GM12878 (cell line): ENCODE results near the gene COMMD6. TPM values are rescaled to one million over a fixed set of nuclear protein-coding genes. Genes with fewer than 3 reads are reported as not detected.

Experiments
- ATF7 ChIP-seq: fragments of 450-650 bp; IDR thresholded peaks from 2 replicates; pipeline ENCODE4 v1.6.1; 2016; ENCODE audit warnings: low read depth, mild to moderate bottlenecking
- BHLHE40 ChIP-seq, 2 experiments: fragments of 450-650 bp in 1 of 2; IDR thresholded peaks; 2 replicates each; pipeline ENCODE4 v1.6.1; 2011 to 2017; ENCODE audit warnings: low read depth in 2 of 2, borderline replicate concordance in 1 of 2, improper control_type of control experiment in 1 of 2, low read length in 1 of 2, mild to moderate bottlenecking in 1 of 2
- EGR1 ChIP-seq, 2 experiments: IDR thresholded peaks; 1 replicate in 1 of 2; 2 replicates in 1 of 2; pipeline ENCODE4 v1.6.1; 2011 to 2012; ENCODE audit warnings: low read depth in 2 of 2, low read length in 2 of 2, borderline replicate concordance in 1 of 2, mild to moderate bottlenecking in 1 of 2, moderate library complexity in 1 of 2
- HCFC1 ChIP-seq: fragments of 150-350 bp; IDR thresholded peaks from 2 replicates; pipeline ENCODE4 v1.6.1; 2014; ENCODE audit warnings: low read length
- IKZF1 ChIP-seq: fragments of 450-650 bp; conservative IDR thresholded peaks from 2 replicates; pipeline ENCODE4 v1.6.1; 2017; ENCODE audit warnings: antibody characterized with exemption, mild to moderate bottlenecking
- JUNB ChIP-seq: IDR thresholded peaks from 2 replicates; pipeline ENCODE4 v1.6.1; 2016; ENCODE audit warnings: antibody characterized with exemption, mild to moderate bottlenecking
- MEF2A ChIP-seq: IDR thresholded peaks from 2 replicates; pipeline ENCODE4 v1.6.1; 2011; ENCODE audit warnings: low read depth, mild to moderate bottlenecking, low read length, moderate library complexity; ENCODE audit not compliant: insufficient read depth
- MXI1 ChIP-seq: fragments of 150-350 bp; IDR thresholded peaks from 2 replicates; pipeline ENCODE4 v1.6.1; 2011; ENCODE audit warnings: low read depth, mild to moderate bottlenecking, inconsistent platforms, low read length, improper control_type of control experiment
- MYB ChIP-seq: fragments of 150-350 bp; IDR thresholded peaks from 2 replicates; pipeline ENCODE4 v1.6.1; 2014; ENCODE audit warnings: mild to moderate bottlenecking, low read depth, low read length, borderline replicate concordance
- NFIC ChIP-seq: IDR thresholded peaks from 2 replicates; pipeline ENCODE4 v1.6.1; 2012; ENCODE audit warnings: low read depth, mild to moderate bottlenecking, inconsistent platforms, low read length, moderate library complexity
- NFYA ChIP-seq: IDR thresholded peaks from 2 replicates; pipeline ENCODE4 v1.6.1; 2011; ENCODE audit warnings: low read depth, mild to moderate bottlenecking, low read length, improper control_type of control experiment, borderline replicate concordance
- NR2C2 ChIP-seq: IDR thresholded peaks from 2 replicates; pipeline ENCODE4 v1.6.1; 2011; ENCODE audit warnings: borderline replicate concordance, low read depth; ENCODE audit not compliant: control insufficient read depth, insufficient read length
- RUNX3 ChIP-seq: IDR thresholded peaks from 2 replicates; pipeline ENCODE4 v1.6.1; 2012; ENCODE audit warnings: low read length, inconsistent platforms
- TCF12 ChIP-seq: IDR thresholded peaks from 2 replicates; pipeline ENCODE4 v1.6.1; 2011; ENCODE audit warnings: low read depth, mild to moderate bottlenecking, low read length
- TCF3 ChIP-seq: IDR thresholded peaks from 2 replicates; pipeline ENCODE4 v1.6.1; 2012; ENCODE audit warnings: low read depth, mild to moderate bottlenecking, low read length, borderline replicate concordance; ENCODE audit not compliant: insufficient read depth
- ZNF274 ChIP-seq: IDR thresholded peaks from one replicate; pipeline ENCODE4 v1.8.0; 2011; ENCODE audit not compliant: insufficient read length, insufficient read depth
- polyA plus RNA-seq, 11 experiments: library from polyadenylated mRNA; depleted of rRNA in 4 of 11; unstranded in 6 of 11; stranded (reverse) in 5 of 11; fragments of >200 nt; fragmentation: Nextera tagmentation in 4 of 11; fragmentation: Illumina TruSeq in 1 of 11; extraction: Ambion mirVana in 4 of 11; extraction: Trizol in 1 of 11; gene quantifications; 1 replicate in 1 of 11; 2 replicates in 10 of 11; pipeline versions ENCODE4 v1.2.1 to v1.2.3, GENCODE V29; 2011 to 2016; ENCODE audit warnings: inconsistent platforms in 2 of 11, missing spikeins in 2 of 11, low read depth in 1 of 11
- total RNA-seq, 4 experiments: library from RNA; depleted of rRNA in 3 of 4; stranded (reverse); fragments of >200 nt in 3 of 4; fragmentation: Illumina TruSeq in 1 of 4; extraction: Trizol in 1 of 4; gene quantifications; 2 replicates each; pipeline versions ENCODE4 v1.2.1 to v1.2.3, GENCODE V29; 2013 to 2021
- TF ChIP-seq, protein P1 (sequence below): fragments of 450-650 bp; IDR thresholded peaks from 2 replicates; pipeline ENCODE4 v1.6.1; 2017; ENCODE audit warnings: mild to moderate bottlenecking, moderate library complexity
- TF ChIP-seq, protein P2 (sequence below): IDR thresholded peaks from 2 replicates; pipeline ENCODE4 v1.6.1; 2012; ENCODE audit warnings: low read length, inconsistent platforms
- TF ChIP-seq, protein P3 (sequence below): IDR thresholded peaks from 2 replicates; pipeline ENCODE4 v1.6.1; 2012; ENCODE audit warnings: mild to moderate bottlenecking, low read depth, low read length

COMMD6 gene
- total and polyA plus RNA-seq, 10 of the 15 experiments (the other 5 are each of a cell fraction or from before 2014, with no cell fraction given) = 127 to 509 (median 247) TPM

DNA sequence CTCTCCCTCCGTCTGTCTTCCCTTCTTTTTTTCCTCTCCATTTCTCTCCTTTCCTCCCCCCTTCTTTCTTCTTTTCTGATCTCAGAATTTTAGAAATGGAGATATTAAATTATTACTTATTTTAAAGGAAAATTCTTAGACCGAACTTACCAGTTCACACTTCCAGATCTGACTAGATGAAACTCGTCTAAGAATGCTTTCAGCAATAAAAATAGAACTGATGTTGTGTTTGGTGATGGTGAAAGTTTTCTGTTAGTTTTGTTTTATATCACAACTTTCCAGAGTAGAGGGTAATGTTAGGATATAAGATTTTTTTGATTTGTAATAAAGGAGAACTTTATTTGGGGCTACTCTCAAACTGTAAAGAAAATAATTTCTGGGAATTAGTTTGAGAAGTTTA, 41.9 kb upstream of the COMMD6 start (continued):
- no peak for TF ChIP-seq NR2C2
- no peak for TF ChIP-seq ATF7
- no peak for TF ChIP-seq MXI1
- no peak for TF ChIP-seq TCF3
- no peak for TF ChIP-seq ZNF274
- TF ChIP-seq, protein P1, sequence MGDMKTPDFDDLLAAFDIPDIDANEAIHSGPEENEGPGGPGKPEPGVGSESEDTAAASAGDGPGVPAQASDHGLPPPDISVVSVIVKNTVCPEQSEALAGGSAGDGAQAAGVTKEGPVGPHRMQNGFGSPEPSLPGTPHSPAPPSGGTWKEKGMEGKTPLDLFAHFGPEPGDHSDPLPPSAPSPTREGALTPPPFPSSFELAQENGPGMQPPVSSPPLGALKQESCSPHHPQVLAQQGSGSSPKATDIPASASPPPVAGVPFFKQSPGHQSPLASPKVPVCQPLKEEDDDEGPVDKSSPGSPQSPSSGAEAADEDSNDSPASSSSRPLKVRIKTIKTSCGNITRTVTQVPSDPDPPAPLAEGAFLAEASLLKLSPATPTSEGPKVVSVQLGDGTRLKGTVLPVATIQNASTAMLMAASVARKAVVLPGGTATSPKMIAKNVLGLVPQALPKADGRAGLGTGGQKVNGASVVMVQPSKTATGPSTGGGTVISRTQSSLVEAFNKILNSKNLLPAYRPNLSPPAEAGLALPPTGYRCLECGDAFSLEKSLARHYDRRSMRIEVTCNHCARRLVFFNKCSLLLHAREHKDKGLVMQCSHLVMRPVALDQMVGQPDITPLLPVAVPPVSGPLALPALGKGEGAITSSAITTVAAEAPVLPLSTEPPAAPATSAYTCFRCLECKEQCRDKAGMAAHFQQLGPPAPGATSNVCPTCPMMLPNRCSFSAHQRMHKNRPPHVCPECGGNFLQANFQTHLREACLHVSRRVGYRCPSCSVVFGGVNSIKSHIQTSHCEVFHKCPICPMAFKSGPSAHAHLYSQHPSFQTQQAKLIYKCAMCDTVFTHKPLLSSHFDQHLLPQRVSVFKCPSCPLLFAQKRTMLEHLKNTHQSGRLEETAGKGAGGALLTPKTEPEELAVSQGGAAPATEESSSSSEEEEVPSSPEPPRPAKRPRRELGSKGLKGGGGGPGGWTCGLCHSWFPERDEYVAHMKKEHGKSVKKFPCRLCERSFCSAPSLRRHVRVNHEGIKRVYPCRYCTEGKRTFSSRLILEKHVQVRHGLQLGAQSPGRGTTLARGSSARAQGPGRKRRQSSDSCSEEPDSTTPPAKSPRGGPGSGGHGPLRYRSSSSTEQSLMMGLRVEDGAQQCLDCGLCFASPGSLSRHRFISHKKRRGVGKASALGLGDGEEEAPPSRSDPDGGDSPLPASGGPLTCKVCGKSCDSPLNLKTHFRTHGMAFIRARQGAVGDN = no peak
- TF ChIP-seq TCF12 = no peak
- peak; percentile 81 for TF ChIP-seq MEF2A
- no peak for TF ChIP-seq BHLHE40 (IDR thresholded peaks at IDR 0.05; ENCODE audit: borderline replicate concordance in 1 of 2, low read depth in 2 of 2, low read length in 1 of 2)
- TF ChIP-seq NFIC = peak; percentile 71; the same call in 1 of the 2 replicates
- TF ChIP-seq IKZF1 = no peak
- no peak for TF ChIP-seq HCFC1
- TF ChIP-seq, protein P2, sequence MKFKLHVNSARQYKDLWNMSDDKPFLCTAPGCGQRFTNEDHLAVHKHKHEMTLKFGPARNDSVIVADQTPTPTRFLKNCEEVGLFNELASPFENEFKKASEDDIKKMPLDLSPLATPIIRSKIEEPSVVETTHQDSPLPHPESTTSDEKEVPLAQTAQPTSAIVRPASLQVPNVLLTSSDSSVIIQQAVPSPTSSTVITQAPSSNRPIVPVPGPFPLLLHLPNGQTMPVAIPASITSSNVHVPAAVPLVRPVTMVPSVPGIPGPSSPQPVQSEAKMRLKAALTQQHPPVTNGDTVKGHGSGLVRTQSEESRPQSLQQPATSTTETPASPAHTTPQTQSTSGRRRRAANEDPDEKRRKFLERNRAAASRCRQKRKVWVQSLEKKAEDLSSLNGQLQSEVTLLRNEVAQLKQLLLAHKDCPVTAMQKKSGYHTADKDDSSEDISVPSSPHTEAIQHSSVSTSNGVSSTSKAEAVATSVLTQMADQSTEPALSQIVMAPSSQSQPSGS = 0 out of 2 replicates have a peak, but pooled peaks have one; percentile 28
- TF ChIP-seq, protein P3, sequence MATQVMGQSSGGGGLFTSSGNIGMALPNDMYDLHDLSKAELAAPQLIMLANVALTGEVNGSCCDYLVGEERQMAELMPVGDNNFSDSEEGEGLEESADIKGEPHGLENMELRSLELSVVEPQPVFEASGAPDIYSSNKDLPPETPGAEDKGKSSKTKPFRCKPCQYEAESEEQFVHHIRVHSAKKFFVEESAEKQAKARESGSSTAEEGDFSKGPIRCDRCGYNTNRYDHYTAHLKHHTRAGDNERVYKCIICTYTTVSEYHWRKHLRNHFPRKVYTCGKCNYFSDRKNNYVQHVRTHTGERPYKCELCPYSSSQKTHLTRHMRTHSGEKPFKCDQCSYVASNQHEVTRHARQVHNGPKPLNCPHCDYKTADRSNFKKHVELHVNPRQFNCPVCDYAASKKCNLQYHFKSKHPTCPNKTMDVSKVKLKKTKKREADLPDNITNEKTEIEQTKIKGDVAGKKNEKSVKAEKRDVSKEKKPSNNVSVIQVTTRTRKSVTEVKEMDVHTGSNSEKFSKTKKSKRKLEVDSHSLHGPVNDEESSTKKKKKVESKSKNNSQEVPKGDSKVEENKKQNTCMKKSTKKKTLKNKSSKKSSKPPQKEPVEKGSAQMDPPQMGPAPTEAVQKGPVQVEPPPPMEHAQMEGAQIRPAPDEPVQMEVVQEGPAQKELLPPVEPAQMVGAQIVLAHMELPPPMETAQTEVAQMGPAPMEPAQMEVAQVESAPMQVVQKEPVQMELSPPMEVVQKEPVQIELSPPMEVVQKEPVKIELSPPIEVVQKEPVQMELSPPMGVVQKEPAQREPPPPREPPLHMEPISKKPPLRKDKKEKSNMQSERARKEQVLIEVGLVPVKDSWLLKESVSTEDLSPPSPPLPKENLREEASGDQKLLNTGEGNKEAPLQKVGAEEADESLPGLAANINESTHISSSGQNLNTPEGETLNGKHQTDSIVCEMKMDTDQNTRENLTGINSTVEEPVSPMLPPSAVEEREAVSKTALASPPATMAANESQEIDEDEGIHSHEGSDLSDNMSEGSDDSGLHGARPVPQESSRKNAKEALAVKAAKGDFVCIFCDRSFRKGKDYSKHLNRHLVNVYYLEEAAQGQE = no peak
- peak; percentile 10; the same call in 1 of the 2 replicates for TF ChIP-seq RUNX3
- no peak for TF ChIP-seq NFYA
- no peak for TF ChIP-seq MYB
- TF ChIP-seq EGR1 (IDR thresholded peaks at IDR 0.05; ENCODE audit: borderline replicate concordance in 1 of 2, low read depth in 2 of 2, low read length in 2 of 2) = no peak
- peak; percentile 74 for TF ChIP-seq JUNB
